ENCODE measurements around the gene SLC46A3. TPM values are rescaled to one million over a fixed set of nuclear protein-coding genes. Genes with fewer than 3 reads are reported as not detected.

The SLC46A3 gene
- total RNA-seq, 2 donors from 2014 or later: 8.2 to 16.8 TPM

GRCh38 chr13:28754698-28755545 is 36.2 kb upstream of the SLC46A3 start:
- no peak for DNase-seq (ENCODE audit: low spot score)
- intact Hi-C loops (cut with DNase I): no loop called here
- TF ChIP-seq CTCF (IDR thresholded peaks at IDR 0.05) (no peak), POLR2A (IDR thresholded peaks at IDR 0.05) (no peak), POLR2AphosphoS5 (IDR thresholded peaks at IDR 0.05) (no peak)

GRCh38 chr13:28753946-28754345 is 35.2 kb upstream of the SLC46A3 start:
- no peak for DNase-seq (ENCODE audit: low spot score)
- 94% methylated on average over 3 of the region's 3 CpGs for WGBS
- Histone ChIP-seq H3K36me3 (no peaks in the 10 kb centered on the region), H3K27ac (no peak overlapping the region), H3K4me3 (no peak overlapping the region), H3K4me1 (replicated peaks) (no peaks in the 10 kb centered on the region), H3K9me3 (no peaks in the 10 kb centered on the region), H3K27me3 (replicated peaks; ENCODE audit: insufficient read depth) (no peaks in the 10 kb centered on the region)
- no peak for TF ChIP-seq CTCF (IDR thresholded peaks at IDR 0.05)
- TF ChIP-seq POLR2A (IDR thresholded peaks at IDR 0.05): no peak
- no peak for TF ChIP-seq POLR2AphosphoS5 (IDR thresholded peaks at IDR 0.05)
- intact Hi-C loops (cut with DNase I): no loop called here

More at GRCh38 chr13:28754698-28755545, 36.2 kb upstream of the SLC46A3 start:
- peak overlapping the region in 1 of 2 donors; percentile 30 for H3K27ac ChIP-seq
- WGBS: 58% methylated on average over 32 of the region's 32 CpGs
- no peaks in the 10 kb centered on the region for H3K4me1 ChIP-seq (replicated peaks)
- H3K36me3 ChIP-seq: no peaks in the 10 kb centered on the region
- no peaks in the 10 kb centered on the region for H3K9me3 ChIP-seq
- peak overlapping the region in 1 of 2 donors; percentile 9 for H3K4me3 ChIP-seq
- no peaks in the 10 kb centered on the region for H3K27me3 ChIP-seq (replicated peaks; ENCODE audit: insufficient read depth)

DNA sequence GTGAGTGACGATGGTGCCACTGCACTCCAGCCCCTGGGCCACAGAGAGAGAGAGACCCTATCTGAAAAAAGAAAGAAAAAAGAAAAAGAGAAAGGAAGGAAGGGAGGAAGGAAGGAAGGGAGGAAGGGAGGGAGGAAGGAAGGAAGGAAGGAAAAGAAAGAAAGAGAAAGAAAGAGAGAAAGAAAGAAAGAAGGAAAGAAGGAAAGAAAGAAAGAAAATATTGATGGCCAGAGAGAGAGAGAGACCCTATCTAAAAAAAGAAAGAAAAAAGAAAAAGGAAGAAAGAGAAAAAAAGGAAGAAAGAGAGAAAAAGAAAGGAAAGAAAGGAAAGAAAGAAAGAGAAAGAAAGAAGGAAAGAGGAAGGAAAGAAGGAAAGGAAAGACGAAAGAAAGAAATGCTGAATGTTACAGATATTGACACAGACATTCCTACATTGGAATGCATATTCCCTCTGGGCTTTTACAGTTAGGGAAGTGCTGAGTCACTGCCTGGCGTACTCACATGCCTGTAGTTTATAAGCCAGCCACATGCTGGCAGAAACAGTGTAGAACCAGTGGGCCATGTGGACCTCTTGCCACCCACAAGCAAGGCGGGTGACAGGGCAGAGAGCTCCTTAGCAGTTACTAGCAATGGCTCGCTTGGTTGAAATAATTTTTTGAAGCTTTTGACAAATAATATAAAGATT is 34.6 kb upstream of the SLC46A3 start:
- Histone ChIP-seq H3K4me1 (replicated peaks) (no peaks in the 10 kb centered on the region), H3K27ac (no peak overlapping the region), H3K36me3 (no peaks in the 10 kb centered on the region), H3K4me3 (no peak overlapping the region), H3K27me3 (replicated peaks; ENCODE audit: insufficient read depth) (no peaks in the 10 kb centered on the region), H3K9me3 (no peaks in the 10 kb centered on the region)
- DNase-seq (ENCODE audit: low spot score): peak; percentile 17
- intact Hi-C loops (cut with DNase I): no loop called here
- TF ChIP-seq POLR2A (IDR thresholded peaks at IDR 0.05) (no peak), POLR2AphosphoS5 (IDR thresholded peaks at IDR 0.05) (peak; percentile 67), CTCF (IDR thresholded peaks at IDR 0.05) (no peak)
- WGBS: 43% methylated on average over 5 of the region's 5 CpGs

DNA sequence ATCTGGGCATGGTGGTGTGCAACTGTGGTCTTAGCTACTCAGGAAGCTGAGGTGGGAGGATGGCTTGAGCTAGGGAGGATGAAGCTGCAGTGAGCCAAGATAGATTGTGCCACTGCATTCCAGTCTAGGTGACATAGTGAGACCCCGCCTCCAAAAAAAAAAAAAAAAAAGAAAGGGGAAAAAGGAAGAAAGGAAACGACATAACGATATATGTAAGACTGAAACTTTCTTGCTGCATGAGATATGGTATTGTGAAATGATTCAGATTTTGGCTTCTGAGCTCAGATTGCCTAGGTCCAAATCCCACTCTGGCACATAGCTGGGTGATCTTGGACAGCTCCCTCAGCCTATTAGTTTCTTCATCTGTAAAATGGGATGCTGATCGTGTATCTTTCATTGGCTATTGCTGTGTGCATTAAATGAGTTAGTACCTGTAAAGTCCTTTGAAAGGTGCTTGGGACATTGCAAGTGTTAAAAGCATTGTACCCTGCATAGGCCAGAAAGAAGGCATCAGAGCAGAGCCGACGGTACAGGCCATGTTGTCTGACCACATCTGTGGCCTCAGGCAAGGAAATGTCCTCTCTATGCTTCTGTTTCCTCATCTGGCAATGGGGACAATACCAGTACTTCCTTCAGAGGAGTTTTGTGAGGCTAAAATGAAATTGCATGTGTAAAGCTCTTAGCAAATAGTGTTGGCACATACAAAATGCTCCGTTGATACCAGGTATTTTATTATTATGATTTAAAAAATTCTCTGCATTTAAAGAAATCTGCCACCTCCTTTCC is 32.6 kb upstream of the SLC46A3 start:
- Histone ChIP-seq H3K4me1 (replicated peaks) (no peaks in the 10 kb centered on the region), H3K27me3 (replicated peaks; ENCODE audit: insufficient read depth) (no peaks in the 10 kb centered on the region), H3K36me3 (no peaks in the 10 kb centered on the region), H3K27ac (no peak overlapping the region), H3K4me3 (no peak overlapping the region), H3K9me3 (no peaks in the 10 kb centered on the region)
- WGBS: 62% methylated on average over 7 of the region's 7 CpGs
- intact Hi-C loops (cut with DNase I): no loop called here
- no peak for TF ChIP-seq POLR2A (IDR thresholded peaks at IDR 0.05)
- TF ChIP-seq POLR2AphosphoS5 (IDR thresholded peaks at IDR 0.05): no peak
- no peak for TF ChIP-seq CTCF (IDR thresholded peaks at IDR 0.05)
- no peak for DNase-seq (ENCODE audit: low spot score)
